ENCODE results near the gene RFC2.
"Not testable (repeated sequence)": the region's sequence is repeated elsewhere in the genome, so short reads cannot be mapped to it uniquely, and the experiment has no call there.

Gene RFC2

GRCh38 chr7:74282748-74283459 lies 28.7 kb upstream of the RFC2 start:
- DNase-seq: no peak

GRCh38 chr7:74280985-74281384 lies 26.8 kb upstream of the RFC2 start:
- DNase-seq: no peak

- no peak for DNase-seq
These were observed 23.4 kb upstream of the RFC2 start for GRCh38 chr7:74277636-74278035.

- DNase-seq: no peak
These were observed 21.2 kb upstream of the RFC2 start for GRCh38 chr7:74275401-74275881.

DNA sequence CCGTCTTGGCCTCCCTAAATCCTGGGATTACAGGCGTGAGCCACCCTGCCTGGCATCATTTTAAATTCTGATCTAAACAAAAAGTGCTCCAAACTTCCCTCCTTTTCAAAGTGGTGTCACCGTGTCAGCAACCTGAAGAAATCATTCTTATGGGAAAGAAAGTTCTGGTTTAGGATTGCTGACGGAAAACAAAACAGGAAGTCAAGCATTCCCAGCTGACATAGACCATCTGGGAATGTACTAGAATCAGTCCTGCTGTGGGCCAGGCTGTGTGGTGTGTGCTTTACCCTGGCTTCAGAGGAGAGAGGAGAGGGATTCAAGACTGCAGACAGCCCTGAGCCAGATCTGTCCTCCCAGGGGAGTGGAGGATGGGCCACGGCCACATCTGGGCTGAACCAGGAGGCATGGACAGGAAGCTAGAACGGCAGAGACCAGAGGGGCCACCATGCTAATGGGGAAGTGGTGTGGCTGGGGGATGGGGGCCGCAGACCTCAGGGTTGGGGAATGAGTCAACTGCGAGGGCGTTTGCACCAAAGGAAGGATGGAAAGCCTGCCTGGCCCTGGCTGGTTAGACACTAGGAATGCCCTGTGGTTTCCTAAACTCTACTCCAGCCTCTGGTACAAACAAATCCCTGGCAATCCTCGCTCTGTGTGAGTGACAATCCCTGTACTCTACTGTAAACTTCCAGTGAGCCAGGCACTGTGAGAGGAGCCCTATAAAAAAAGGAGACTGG lies 18.3 kb upstream of the RFC2 start:
- no peak for DNase-seq

DNA sequence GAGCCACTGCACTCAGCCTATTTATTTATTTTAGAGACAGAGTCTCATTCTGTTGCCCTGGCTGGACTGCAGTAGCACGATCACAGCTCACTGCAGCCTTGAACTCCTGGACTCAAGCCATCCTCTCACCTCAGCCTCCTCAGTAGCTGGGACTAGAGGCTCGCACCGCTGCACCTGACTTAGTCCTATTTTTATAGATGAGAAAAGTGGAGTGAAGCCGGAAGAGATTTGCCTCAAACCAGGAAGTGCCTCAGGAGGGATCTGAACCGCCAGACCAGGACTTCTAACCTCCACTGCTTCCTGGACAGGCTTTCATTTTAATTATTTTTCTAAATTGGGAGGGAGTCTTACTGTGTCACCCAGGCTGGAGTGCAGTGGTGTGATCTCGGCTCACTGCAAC lies 17.5 kb upstream of the RFC2 start:
- no peak for DNase-seq

DNA sequence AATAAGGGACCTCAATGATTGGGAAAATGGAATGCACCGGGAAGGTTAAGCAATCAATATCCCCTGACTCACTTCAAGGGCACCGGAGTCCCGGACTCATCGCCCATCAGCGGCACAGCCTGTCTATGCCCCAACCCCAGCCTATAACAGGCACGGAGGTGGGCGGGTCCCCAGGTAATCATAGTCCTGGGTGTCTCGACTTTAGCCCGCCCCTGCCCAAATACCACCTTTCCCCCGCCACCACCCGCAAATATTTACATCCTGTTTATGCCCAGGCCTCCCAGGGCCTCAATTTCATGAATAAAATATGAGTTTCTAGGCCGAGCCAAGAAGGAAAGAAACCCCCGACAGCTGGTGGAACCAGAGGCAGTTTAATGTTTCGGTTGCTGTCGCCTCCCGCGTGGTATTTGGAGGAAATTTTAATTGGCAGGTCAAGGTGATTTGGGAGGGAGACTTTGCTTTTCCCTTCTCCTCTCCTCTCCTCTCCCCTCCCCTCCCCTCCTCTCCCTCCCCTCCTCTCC lies 15.6 kb upstream of the RFC2 start:
- peak; percentile 83 for DNase-seq

GRCh38 chr7:74267756-74268565 lies 13.8 kb upstream of the RFC2 start:
- DNase-seq: no peak

DNA sequence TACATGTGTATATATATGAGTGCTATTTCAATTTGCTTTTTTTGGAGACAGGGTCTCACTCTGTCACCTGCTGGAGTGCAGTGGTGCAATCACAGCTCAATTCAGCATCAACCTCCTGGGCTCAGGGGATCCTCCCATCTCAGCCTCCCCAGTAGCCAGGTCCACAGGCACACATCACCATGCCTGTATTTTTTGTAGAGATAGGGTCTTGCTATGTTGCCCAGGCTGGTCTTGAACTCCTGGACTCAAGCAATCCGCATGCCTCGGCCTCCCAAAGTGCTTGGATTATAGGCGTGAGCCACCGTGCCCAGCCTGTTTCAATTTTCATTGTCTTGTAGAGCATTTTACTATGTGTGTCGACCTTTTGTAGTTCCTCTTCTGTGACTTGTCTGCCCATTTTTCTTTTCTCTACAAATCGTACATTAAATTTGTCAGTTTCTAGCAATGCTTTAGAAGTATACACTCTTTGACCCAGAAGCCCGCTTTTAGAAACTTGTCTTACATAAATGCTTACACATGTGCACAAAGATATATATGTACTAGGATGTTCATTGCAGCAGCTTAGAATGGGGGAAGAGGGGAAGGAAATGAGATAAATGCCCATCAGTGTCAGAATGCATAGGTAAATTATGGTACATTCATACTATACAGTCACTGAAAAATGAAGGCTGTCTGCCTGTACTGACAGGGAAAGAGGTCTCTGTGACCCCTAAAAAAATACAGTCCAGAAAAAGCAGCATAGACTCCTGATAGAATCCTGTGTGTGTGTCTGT lies 12.2 kb upstream of the RFC2 start:
- DNase-seq: no peak

GRCh38 chr7:74263399-74264120 lies 9.4 kb upstream of the RFC2 start:
- no peak for DNase-seq

DNA sequence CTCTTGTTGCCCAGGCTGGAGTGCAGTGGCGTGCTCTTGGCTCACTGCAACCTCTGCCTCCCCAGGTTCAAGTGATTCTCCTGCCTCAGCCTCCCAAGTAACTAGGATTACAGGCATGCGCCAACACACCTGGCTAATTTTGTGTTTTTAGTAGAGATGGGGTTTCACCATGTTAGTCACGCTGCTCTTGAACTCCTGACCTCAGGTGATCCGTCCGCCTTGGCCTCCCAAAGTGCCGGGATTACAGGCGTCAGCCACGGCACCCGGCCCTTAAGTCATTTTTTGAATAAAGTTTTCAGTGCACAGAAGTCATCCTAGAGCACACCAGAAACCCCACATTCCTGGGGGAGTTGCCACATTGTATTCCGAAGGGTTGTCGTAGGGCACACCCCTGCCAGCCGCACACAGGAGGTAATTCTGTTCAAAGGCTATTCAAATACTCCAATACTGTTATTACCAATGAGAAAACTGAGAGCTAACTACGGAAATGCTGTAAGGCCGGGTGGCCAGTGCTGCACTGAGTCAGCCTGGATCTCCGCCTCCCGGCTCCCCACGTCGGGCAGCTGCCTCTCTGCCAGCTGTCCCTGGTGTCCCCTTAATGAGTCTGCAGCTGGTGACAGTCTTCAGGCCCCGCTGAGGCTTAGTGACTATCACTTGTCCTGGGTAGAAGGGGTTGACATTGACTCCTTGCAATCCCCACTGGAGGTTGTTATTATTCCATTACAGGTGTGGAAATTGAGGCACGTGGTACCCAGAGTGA lies 8.6 kb upstream of the RFC2 start:
- DNase-seq: no peak

DNA sequence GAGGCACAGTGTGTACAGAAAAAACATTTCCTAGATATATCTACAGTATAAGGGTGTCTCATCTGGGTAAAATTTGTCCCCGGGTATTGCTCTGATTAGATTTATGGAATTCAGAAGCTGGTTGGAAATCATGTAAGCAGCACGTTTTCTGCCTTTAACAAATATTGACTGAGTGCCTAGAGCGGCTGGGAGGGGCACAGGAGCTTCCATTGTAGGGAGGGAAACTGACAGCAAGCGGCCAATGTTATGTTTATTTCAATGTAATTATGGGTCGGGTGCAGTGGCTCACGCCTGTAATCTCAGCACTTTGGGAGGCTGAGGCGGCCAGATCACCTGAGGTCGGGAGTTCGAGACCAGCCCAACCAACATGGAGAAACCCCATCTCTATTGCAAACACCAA lies 4.4 kb upstream of the RFC2 start:
- no peak for DNase-seq

- DNase-seq: no peak
These were observed 2.6 kb upstream of the RFC2 start for GRCh38 chr7:74256491-74257408.

DNA sequence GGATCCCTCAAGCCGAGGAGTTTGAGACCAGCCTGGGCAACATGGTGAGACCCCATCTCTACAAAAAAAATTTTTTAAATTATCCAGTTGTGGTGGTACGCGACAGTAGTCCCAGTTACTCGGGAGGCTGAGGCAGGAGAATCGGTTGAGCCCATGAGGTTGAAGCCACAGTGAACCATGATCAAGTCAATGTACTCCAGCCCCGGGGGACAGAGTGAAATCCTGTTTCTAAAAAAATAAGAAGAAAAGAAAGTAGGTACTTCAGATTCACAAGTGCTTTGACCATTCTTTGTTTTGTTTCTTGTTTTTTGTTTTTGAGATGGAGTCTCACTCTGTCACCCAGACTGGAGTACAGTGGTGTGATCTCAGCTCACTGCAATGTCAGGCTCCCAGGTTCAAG lies 1.3 kb upstream of the RFC2 start:
- DNase-seq: not testable (repeated sequence)

DNA sequence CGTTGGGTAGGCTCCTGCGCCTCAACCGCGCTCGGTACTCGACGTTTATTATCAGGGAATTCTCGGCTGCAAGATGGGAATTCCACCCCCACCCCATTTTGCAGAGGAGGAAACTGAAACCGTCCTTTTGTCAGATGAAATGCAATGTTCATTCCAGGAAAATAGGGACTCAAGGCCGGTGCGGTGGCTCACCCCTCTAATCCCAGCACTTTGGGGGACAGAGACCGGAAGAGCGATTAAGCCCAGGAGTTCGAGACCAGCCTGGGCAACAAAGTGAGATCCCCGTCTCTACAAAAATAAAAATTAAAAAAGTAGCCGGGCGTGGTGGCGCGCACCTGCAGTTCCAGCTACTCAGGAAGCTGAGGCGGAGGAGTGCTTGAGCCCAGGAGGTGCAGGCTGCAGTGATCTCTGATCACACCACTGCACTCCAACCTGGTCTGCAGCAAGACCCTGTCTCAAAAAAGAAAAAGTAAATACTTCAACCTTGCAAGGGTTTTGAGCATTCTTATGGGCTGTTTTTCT lies 720 bp upstream of the RFC2 start:
- DNase-seq: no peak

DNA sequence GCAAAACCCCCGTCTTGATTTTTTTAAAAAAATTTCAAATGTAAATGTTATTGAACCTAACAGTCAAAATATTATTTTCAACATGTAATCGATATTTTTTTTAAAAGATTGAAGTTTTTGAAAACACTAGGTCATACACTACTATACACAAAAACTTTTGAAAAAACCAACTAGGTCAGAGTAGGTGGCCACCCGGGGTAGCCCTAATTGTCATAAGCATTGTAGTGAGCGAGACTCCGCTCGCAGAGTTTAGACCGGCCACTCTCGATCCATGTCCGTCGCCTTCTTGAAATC lies 417 bp downstream of the RFC2 start:
- no peak for DNase-seq

- no peak for DNase-seq
These were observed 868 bp downstream of the RFC2 start for GRCh38 chr7:74253331-74253730.

DNA sequence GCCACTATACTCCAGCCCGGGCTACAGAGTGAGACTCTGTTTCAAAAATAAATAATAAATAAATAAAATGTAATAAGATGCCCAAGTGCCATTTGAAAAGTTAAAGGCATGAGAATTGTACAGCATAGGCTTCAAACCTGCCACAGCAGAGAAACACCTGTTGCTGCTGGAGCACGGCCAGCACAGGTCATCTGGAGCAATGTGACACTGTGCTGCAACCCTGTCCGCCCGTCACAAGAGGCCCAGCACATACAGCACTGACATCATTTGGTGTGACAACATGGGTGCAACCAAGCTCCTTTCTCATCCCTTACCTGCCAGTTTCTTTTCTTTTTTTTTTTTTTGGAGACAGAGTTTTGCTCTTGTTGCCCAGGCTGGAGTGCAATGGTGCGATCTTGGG lies 1.3 kb downstream of the RFC2 start:
- DNase-seq: no peak

GRCh38 chr7:74249058-74249457 lies 5.1 kb downstream of the RFC2 start:
- not testable (repeated sequence) for DNase-seq

DNA sequence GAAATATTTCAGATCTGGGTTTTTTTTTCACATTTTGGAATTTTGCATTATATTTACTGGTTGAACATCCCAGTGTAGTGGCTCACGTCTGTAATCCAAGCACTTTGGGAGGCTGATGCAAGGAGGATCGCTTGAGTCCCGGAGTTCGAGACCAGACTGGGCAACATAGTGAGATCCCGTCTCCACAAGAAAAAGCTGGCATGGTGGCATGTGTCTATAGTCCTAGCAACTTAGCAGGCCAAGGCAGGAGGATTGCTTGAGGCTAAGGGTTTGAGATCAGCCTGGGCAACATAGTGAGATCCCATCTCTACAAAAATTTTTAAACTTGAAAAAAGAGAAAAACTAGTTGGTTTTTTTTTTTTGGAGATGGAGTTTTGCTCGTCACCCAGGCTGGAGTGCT lies 6.0 kb downstream of the RFC2 start:
- DNase-seq: no peak
